HG03045 (cell line): Measurements from ENCODE around the gene NGFR.

Experiments used
- ATAC-seq: cut with Tn5 transposase; IDR thresholded peaks from one replicate; pipeline ENCODE4 v1.9.1; 2021; ENCODE audit warnings: mild to moderate bottlenecking, moderate library complexity; ENCODE audit not compliant: unreplicated experiment

NGFR gene

GRCh38 chr17:49557312-49558024 is 62.4 kb downstream of the NGFR start:
- no peak for ATAC-seq
